ENCODE data around the gene CRYBG1. TPM values are rescaled to one million over a fixed set of nuclear protein-coding genes. Genes with fewer than 3 reads are reported as not detected.

Gene CRYBG1
- total RNA-seq, 4 donors from 2014 or later = 54.5 to 66.4 (median 59.8) TPM

- TF ChIP-seq CTCF (IDR thresholded peaks at IDR 0.05) (no peak), POLR2A (IDR thresholded peaks at IDR 0.05) (no peak)
- DNase-seq = no peak
- no peaks in the 10 kb centered on the region for H3K4me1 ChIP-seq
- no peak overlapping the region for H3K4me3 ChIP-seq
- H3K9me3 ChIP-seq = no peaks in the 10 kb centered on the region
- H3K36me3 ChIP-seq = no peaks in the 10 kb centered on the region
- H3K27ac ChIP-seq = no peak overlapping the region
- H3K27me3 ChIP-seq = no peaks in the 10 kb centered on the region
Observed at GRCh38 chr6:106477146-106477545, 116.6 kb downstream of the CRYBG1 start.

GRCh38 chr6:106477790-106478189 is 117.3 kb downstream of the CRYBG1 start:
- no peak overlapping the region for H3K27ac ChIP-seq
- DNase-seq = no peak
- no peaks in the 10 kb centered on the region for H3K4me1 ChIP-seq
- H3K36me3 ChIP-seq = no peaks in the 10 kb centered on the region
- no peaks in the 10 kb centered on the region for H3K27me3 ChIP-seq
- TF ChIP-seq CTCF (IDR thresholded peaks at IDR 0.05) (no peak), POLR2A (IDR thresholded peaks at IDR 0.05) (no peak)
- H3K4me3 ChIP-seq = no peak overlapping the region
- no peaks in the 10 kb centered on the region for H3K9me3 ChIP-seq

- Histone ChIP-seq H3K36me3 (no peaks in the 10 kb centered on the region), H3K27me3 (no peaks in the 10 kb centered on the region), H3K9me3 (no peaks in the 10 kb centered on the region), H3K4me1 (no peaks in the 10 kb centered on the region), H3K4me3 (no peak overlapping the region), H3K27ac (no peak overlapping the region)
- no peak for DNase-seq
- TF ChIP-seq POLR2A (IDR thresholded peaks at IDR 0.05) (no peak), CTCF (IDR thresholded peaks at IDR 0.05) (no peak)
Observed at GRCh38 chr6:106486236-106486635, 125.7 kb downstream of the CRYBG1 start.

GRCh38 chr6:106488494-106489370 is 128.2 kb downstream of the CRYBG1 start:
- H3K27ac ChIP-seq = no peak overlapping the region
- no peak for DNase-seq
- H3K36me3 ChIP-seq = no peaks in the 10 kb centered on the region
- H3K9me3 ChIP-seq = no peaks in the 10 kb centered on the region
- H3K4me1 ChIP-seq = no peaks in the 10 kb centered on the region
- no peak for TF ChIP-seq CTCF (IDR thresholded peaks at IDR 0.05)
- no peak for TF ChIP-seq POLR2A (IDR thresholded peaks at IDR 0.05)
- H3K27me3 ChIP-seq = no peaks in the 10 kb centered on the region
- no peak overlapping the region for H3K4me3 ChIP-seq

GRCh38 chr6:106490030-106490429 is 129.5 kb downstream of the CRYBG1 start:
- TF ChIP-seq CTCF (IDR thresholded peaks at IDR 0.05) (no peak), POLR2A (IDR thresholded peaks at IDR 0.05) (no peak)
- no peaks in the 10 kb centered on the region for H3K4me1 ChIP-seq
- no peaks in the 10 kb centered on the region for H3K36me3 ChIP-seq
- H3K27me3 ChIP-seq = no peaks in the 10 kb centered on the region
- H3K4me3 ChIP-seq = no peak overlapping the region
- H3K9me3 ChIP-seq = no peaks in the 10 kb centered on the region
- H3K27ac ChIP-seq = no peak overlapping the region
- no peak for DNase-seq
